ENCODE data around the gene B3GNT2. TPM values are rescaled to one million over a fixed set of nuclear protein-coding genes. Genes with fewer than 3 reads are reported as not detected.

Gene B3GNT2, protein sequence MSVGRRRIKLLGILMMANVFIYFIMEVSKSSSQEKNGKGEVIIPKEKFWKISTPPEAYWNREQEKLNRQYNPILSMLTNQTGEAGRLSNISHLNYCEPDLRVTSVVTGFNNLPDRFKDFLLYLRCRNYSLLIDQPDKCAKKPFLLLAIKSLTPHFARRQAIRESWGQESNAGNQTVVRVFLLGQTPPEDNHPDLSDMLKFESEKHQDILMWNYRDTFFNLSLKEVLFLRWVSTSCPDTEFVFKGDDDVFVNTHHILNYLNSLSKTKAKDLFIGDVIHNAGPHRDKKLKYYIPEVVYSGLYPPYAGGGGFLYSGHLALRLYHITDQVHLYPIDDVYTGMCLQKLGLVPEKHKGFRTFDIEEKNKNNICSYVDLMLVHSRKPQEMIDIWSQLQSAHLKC
- total RNA-seq (ENCODE audit: low replicate concordance) = 4.7 and 21.8 TPM in 2 replicates

DNA sequence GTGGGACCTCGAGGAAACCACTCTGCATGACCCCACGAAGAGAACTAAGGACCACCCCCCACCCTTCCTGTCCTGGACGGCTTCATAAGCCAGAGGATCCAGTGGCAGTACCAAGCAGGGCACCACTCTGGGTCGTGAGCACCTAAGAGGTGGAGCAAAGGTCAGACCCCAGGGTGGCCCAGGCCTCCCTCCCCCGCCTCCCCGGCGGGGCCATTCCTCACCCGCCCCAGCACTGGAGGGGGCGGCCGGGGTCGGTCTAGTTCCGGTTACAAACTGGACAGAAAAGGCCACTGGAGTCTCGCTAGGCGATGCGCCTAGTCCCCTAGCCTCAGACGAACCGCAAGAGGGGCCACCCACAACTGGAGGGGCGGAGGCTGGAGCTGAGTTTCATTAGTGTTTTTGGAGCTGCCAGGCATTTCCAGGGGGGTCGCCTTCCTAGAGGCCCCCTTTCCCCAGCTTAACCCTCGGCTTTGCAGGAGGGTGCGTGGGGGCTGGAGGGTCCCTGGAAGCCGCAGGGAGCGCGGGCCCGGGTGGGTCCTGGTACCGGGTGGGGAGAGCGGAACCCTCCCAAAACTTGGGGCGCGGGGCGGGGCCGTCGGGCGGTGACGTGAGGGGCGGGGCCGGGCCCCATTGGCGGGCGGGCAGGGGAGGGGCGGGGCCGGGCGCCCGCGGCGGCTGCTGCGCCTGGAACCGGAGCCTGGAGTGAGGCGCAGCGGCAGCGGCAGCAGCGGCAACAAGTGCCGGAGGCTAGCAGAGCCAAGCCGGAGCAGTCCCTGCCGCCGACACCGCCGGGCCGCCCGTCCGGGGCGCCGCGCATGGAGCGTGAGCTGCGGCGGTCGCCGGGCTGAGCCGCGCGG lies at the start of gene B3GNT2:
B3GNT2 (plus strand) TSS at position 695 of the 857 bp plus-strand sequence. CDS start 26,106 bp downstream, outside the sequence.

Data from smooth muscle cell of the coronary artery (primary cell).